Neuronal stem cell (in vitro differentiated cells): ENCODE results near the gene FRRS1L.

ENCODE experiments used
- DNase-seq: peaks from one replicate; pipeline ENCODE4 v3.0.0-alpha.2; 2013; ENCODE audit warnings: low spot score
- H2AFZ ChIP-seq: one replicate; pipeline ENCODE4 v1.6.1; 2013; ENCODE audit warnings: mild to moderate bottlenecking, low read length, inconsistent platforms
- H2AK5ac ChIP-seq: 2 replicates; pipeline ENCODE4 v1.6.1; 2013; ENCODE audit warnings: low read depth, mild to moderate bottlenecking, inconsistent platforms, low read length, moderate library complexity, mixed read lengths
- H2BK120ac ChIP-seq: 2 replicates; pipeline ENCODE4 v1.6.1; 2013; ENCODE audit warnings: low read depth, mild to moderate bottlenecking, inconsistent platforms, low read length, moderate library complexity, mixed read lengths
- H2BK12ac ChIP-seq: one replicate; pipeline ENCODE4 v1.6.1; 2013; ENCODE audit warnings: low read length, inconsistent platforms
- H2BK15ac ChIP-seq: 2 replicates; pipeline ENCODE4 v1.6.1; 2013; ENCODE audit warnings: mild to moderate bottlenecking, low read length, inconsistent platforms, mixed read lengths
- H2BK5ac ChIP-seq: one replicate; pipeline ENCODE4 v1.6.1; 2013; ENCODE audit warnings: inconsistent platforms, mild to moderate bottlenecking, low read length, moderate library complexity
- H3K14ac ChIP-seq: one replicate; pipeline ENCODE4 v1.6.1; 2013; ENCODE audit warnings: low read length, inconsistent platforms
- H3K18ac ChIP-seq: 2 replicates; pipeline ENCODE4 v1.6.1; 2013; ENCODE audit warnings: low read length, inconsistent platforms
- H3K23ac ChIP-seq: 2 replicates; pipeline ENCODE4 v1.6.1; 2013; ENCODE audit warnings: low read depth, mild to moderate bottlenecking, mixed read lengths, low read length, inconsistent platforms; ENCODE audit not compliant: poor library complexity
- H3K27ac ChIP-seq: replicated peaks from 3 replicates; pipeline ENCODE4 v1.5.1; 2013; ENCODE audit warnings: low read length, inconsistent platforms
- H3K27me3 ChIP-seq, 3 experiments: 2 replicates each; pipeline ENCODE4 v1.6.1; 2013; ENCODE audit warnings: low read length in 3 of 3, mild to moderate bottlenecking in 2 of 3, inconsistent platforms in 1 of 3, low read depth in 1 of 3, mixed read lengths in 1 of 3, moderate library complexity in 1 of 3; ENCODE audit not compliant: control insufficient read depth in 3 of 3, insufficient read depth in 3 of 3
- H3K36me3 ChIP-seq, 2 donors: replicated peaks in 1 of 2; 2 replicates each; pipeline ENCODE4 v1.6.1; 2013; ENCODE audit warnings: low read length in 2 of 2; ENCODE audit not compliant: control insufficient read depth in 2 of 2, insufficient read depth in 2 of 2
- H3K4ac ChIP-seq: 2 replicates; pipeline ENCODE4 v1.6.1; 2013; ENCODE audit warnings: inconsistent platforms, mild to moderate bottlenecking, low read length, moderate library complexity
- H3K4me1 ChIP-seq, 2 donors: 1 replicate in 1 of 2; 2 replicates in 1 of 2; pipeline ENCODE4 v1.6.1; 2013; ENCODE audit warnings: low read length in 2 of 2, low read depth in 1 of 2; ENCODE audit not compliant: control insufficient read depth in 2 of 2, insufficient read depth in 1 of 2
- H3K4me2 ChIP-seq: one replicate; pipeline ENCODE4 v1.6.1; 2013; ENCODE audit warnings: mild to moderate bottlenecking, low read length, inconsistent platforms; ENCODE audit not compliant: insufficient read depth, poor library complexity, severe bottlenecking
- H3K4me3 ChIP-seq, 2 donors: 2 replicates each; pipeline ENCODE4 v1.5.1; 2013; ENCODE audit warnings: low read length in 2 of 2, mild to moderate bottlenecking in 2 of 2, inconsistent platforms in 1 of 2, moderate library complexity in 1 of 2
- H3K79me1 ChIP-seq: one replicate; pipeline ENCODE4 v1.6.1; 2013; ENCODE audit warnings: low read depth, mild to moderate bottlenecking, inconsistent platforms, low read length, moderate library complexity
- H3K9ac ChIP-seq: one replicate; pipeline ENCODE4 v1.6.1; 2013; ENCODE audit warnings: mild to moderate bottlenecking, low read depth, low read length, inconsistent platforms; ENCODE audit not compliant: poor library complexity
- H3K9me3 ChIP-seq, 2 donors: replicated peaks in 1 of 2; 2 replicates each; pipeline versions ENCODE3 to v1.6.1; 2013; ENCODE audit warnings: low read length in 2 of 2, mild to moderate bottlenecking in 2 of 2, inconsistent platforms in 1 of 2, low read depth in 1 of 2, mixed read lengths in 1 of 2, moderate library complexity in 1 of 2; ENCODE audit not compliant: control insufficient read depth in 2 of 2, insufficient read depth in 1 of 2
- H4K8ac ChIP-seq: one replicate; pipeline ENCODE4 v1.6.1; 2013; ENCODE audit warnings: low read depth, mild to moderate bottlenecking, inconsistent platforms, low read length, moderate library complexity
- H4K91ac ChIP-seq: one replicate; pipeline ENCODE4 v1.6.1; 2013; ENCODE audit warnings: low read length, low read depth, mild to moderate bottlenecking, inconsistent platforms; ENCODE audit not compliant: poor library complexity
- WGBS, 2 donors: extraction: QIAGEN DNeasy Blood & Tissue Kit; methylation state at CpG; one replicate each; pipeline ENCODE4 v1.1.7; 2013; ENCODE audit warnings: missing lambda C conversion rate in 2 of 2, mixed read lengths in 1 of 2; ENCODE audit not compliant: insufficient read length in 2 of 2, insufficient replicate concordance in 1 of 2; ENCODE audit errors: extremely low coverage in 2 of 2; 5-methylcytosine and 5-hydroxymethylcytosine counted together

The FRRS1L gene

DNA sequence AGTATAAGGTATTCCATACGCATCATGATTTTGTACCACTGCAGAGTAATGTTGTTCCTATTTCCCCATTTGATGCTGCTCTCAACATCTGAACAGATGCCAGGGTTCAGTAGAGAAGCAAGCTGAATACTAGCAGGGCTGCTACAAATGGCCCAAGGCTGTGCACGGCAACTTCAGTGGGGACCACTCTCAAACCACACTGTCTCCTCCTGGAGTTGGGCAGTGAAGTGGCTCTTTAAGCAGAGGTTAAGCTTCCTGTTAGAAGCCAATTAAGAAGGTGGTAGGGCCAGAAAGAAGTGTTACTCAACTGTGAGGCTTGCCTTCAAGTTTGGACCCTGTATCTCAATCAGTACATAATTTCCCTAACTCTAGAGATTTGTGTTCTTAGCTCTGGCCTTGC is 79.3 kb downstream of the FRRS1L start:
- no peak for DNase-seq
- no peaks in the 10 kb centered on the region for H3K27me3 ChIP-seq
- no peak overlapping the region for H2AFZ ChIP-seq
- H3K14ac ChIP-seq = no peak overlapping the region
- no CpG with 5 or more reads among the region's 2 CpGs for WGBS, 2 donors
- H3K4ac ChIP-seq = no peak overlapping the region
- H2BK12ac ChIP-seq = no peak overlapping the region
- no peak overlapping the region for H3K27ac ChIP-seq
- H3K9ac ChIP-seq = no peak overlapping the region
- no peak overlapping the region for H3K4me2 ChIP-seq
- H2BK5ac ChIP-seq = no peak overlapping the region
- H3K4me3 ChIP-seq = no peak overlapping the region
- no peak overlapping the region for H2AK5ac ChIP-seq
- no peak overlapping the region for H2BK15ac ChIP-seq
- H2BK120ac ChIP-seq = no peak overlapping the region
- H3K23ac ChIP-seq = no peak overlapping the region
- no peak overlapping the region for H4K8ac ChIP-seq
- H3K79me1 ChIP-seq = peaks cover 5% of the 10 kb centered on the region
- no peak overlapping the region for H4K91ac ChIP-seq
- no peaks in the 10 kb centered on the region for H3K9me3 ChIP-seq
- peaks cover 14 to 97% of the 10 kb centered on the region in 2 donors for H3K36me3 ChIP-seq
- no peak overlapping the region for H3K18ac ChIP-seq
- H3K4me1 ChIP-seq = no peaks in the 10 kb centered on the region

DNA sequence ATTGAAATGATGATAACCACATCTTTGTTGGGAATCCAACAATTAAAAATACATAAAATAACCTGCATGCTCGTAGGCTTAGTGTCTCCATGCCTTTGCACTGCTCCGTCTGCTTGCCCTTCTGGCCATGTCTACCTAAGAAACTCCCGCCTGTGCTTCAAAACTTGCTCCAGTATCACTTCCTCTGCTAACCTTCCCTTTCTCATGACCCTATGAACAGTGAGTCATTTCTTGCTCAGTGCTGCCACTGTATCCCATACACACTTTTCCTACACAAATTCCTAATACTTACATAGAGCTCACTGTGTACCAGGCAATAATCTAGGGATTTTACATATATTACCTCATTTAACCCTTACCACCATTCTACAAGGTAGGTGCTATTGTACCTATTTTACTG is 80.8 kb downstream of the FRRS1L start:
- Histone ChIP-seq H3K14ac (no peak overlapping the region), H3K4ac (no peak overlapping the region), H2BK5ac (no peak overlapping the region), H4K91ac (no peak overlapping the region), H2BK12ac (no peak overlapping the region), H3K9me3 (no peaks in the 10 kb centered on the region), H2BK120ac (no peak overlapping the region), H3K79me1 (peaks cover 5% of the 10 kb centered on the region), H2AK5ac (no peak overlapping the region), H3K4me1 (no peaks in the 10 kb centered on the region), H4K8ac (no peak overlapping the region), H3K27ac (no peak overlapping the region), H3K18ac (no peak overlapping the region), H3K23ac (no peak overlapping the region), H2BK15ac (no peak overlapping the region), H3K4me3 (no peak overlapping the region), H2AFZ (no peak overlapping the region), H3K36me3 (peaks cover 14 to 95% of the 10 kb centered on the region in 2 donors), H3K4me2 (no peak overlapping the region), H3K9ac (no peak overlapping the region), H3K27me3 (no peaks in the 10 kb centered on the region)
- WGBS, 2 donors = no CpG with 5 or more reads among the region's 3 CpGs
- DNase-seq = no peak

DNA sequence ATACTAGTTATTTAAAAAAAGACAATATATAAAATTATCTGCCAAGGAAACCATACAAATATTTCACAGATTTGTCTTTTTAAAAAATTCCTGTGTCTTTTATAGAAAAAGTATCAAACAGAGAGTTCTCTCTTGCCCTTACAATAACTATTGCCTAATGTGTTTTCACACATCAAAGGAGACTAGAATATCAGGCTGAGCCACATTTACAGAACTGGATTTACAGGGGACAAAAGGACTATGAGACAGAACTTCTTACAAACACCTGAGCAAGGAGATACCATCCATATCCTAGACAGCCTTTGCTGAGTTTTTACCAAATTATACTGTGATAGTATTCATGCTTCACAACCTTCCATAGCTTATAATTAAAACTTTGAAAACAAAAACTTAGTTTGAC is 81.5 kb downstream of the FRRS1L start:
- no peak overlapping the region for H3K18ac ChIP-seq
- H3K79me1 ChIP-seq = peaks cover 2% of the 10 kb centered on the region
- H4K91ac ChIP-seq = no peak overlapping the region
- H3K4me2 ChIP-seq = no peak overlapping the region
- H3K23ac ChIP-seq = no peak overlapping the region
- H3K36me3 ChIP-seq = peaks cover 10 to 95% of the 10 kb centered on the region in 2 donors
- H3K4me1 ChIP-seq = no peaks in the 10 kb centered on the region
- H2AFZ ChIP-seq = no peak overlapping the region
- H2BK15ac ChIP-seq = no peak overlapping the region
- no peak overlapping the region for H3K4me3 ChIP-seq
- no peaks in the 10 kb centered on the region for H3K9me3 ChIP-seq
- H3K9ac ChIP-seq = no peak overlapping the region
- no peaks in the 10 kb centered on the region for H3K27me3 ChIP-seq
- no peak overlapping the region for H2BK5ac ChIP-seq
- DNase-seq = no peak
- no peak overlapping the region for H3K14ac ChIP-seq
- H4K8ac ChIP-seq = no peak overlapping the region
- no peak overlapping the region for H3K4ac ChIP-seq
- H2AK5ac ChIP-seq = no peak overlapping the region
- no peak overlapping the region for H2BK12ac ChIP-seq
- no peak overlapping the region for H2BK120ac ChIP-seq
- H3K27ac ChIP-seq = no peak overlapping the region

DNA sequence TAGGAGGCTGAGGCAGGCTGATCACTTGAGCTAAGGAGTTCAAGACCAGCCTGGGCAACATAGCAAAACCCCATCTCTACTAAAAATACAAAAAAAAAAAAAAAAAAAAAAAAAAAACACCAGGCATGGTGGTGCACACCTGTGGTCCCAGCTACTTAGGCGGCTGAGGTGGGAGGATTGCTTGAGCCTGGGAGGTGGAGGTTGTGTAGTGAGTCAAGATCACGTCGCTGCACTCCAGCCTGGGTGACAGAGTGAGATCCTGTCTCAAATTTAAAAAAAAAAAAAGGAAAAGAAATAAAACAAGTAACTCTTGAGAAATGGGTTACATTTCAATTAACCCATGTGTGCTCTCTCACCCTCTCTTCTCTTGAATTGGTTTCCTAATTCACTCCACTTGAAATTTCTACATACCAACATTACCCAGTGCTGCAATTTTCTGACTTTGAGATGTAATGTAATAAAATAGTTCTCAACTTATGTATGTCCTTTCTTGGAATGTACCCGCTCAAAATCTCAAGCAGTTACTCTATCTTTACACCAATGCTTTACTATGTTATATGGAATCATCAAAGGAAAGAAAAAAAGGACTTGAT is 83.1 kb downstream of the FRRS1L start:
- no peak overlapping the region for H3K23ac ChIP-seq
- no peak overlapping the region for H3K9ac ChIP-seq
- no peak overlapping the region for H3K18ac ChIP-seq
- peaks cover 2% of the 10 kb centered on the region for H3K79me1 ChIP-seq
- no peak overlapping the region for H3K4me2 ChIP-seq
- no peak overlapping the region for H2BK120ac ChIP-seq
- no peak overlapping the region for H3K4me3 ChIP-seq
- H2AFZ ChIP-seq = no peak overlapping the region
- H2BK5ac ChIP-seq = no peak overlapping the region
- no peak overlapping the region for H3K4ac ChIP-seq
- H3K4me1 ChIP-seq = no peaks in the 10 kb centered on the region
- no CpG with 5 or more reads among the region's 4 CpGs for WGBS, 2 donors
- H2BK12ac ChIP-seq = no peak overlapping the region
- H3K27me3 ChIP-seq = no peaks in the 10 kb centered on the region
- H4K8ac ChIP-seq = no peak overlapping the region
- H3K36me3 ChIP-seq = peaks cover 9 to 96% of the 10 kb centered on the region in 2 donors
- H3K9me3 ChIP-seq = no peaks in the 10 kb centered on the region
- no peak overlapping the region for H4K91ac ChIP-seq
- no peak for DNase-seq
- H3K27ac ChIP-seq = no peak overlapping the region
- no peak overlapping the region for H2BK15ac ChIP-seq
- no peak overlapping the region for H2AK5ac ChIP-seq
- H3K14ac ChIP-seq = no peak overlapping the region
